ENCODE results near the gene RGS8.

The RGS8 gene

GRCh38 chr1:182699393-182700350 is 15.3 kb upstream of the RGS8 start:
- TF ChIP-seq, protein P1, sequence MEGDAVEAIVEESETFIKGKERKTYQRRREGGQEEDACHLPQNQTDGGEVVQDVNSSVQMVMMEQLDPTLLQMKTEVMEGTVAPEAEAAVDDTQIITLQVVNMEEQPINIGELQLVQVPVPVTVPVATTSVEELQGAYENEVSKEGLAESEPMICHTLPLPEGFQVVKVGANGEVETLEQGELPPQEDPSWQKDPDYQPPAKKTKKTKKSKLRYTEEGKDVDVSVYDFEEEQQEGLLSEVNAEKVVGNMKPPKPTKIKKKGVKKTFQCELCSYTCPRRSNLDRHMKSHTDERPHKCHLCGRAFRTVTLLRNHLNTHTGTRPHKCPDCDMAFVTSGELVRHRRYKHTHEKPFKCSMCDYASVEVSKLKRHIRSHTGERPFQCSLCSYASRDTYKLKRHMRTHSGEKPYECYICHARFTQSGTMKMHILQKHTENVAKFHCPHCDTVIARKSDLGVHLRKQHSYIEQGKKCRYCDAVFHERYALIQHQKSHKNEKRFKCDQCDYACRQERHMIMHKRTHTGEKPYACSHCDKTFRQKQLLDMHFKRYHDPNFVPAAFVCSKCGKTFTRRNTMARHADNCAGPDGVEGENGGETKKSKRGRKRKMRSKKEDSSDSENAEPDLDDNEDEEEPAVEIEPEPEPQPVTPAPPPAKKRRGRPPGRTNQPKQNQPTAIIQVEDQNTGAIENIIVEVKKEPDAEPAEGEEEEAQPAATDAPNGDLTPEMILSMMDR (IDR thresholded peaks at IDR 0.05), result no peak

DNA sequence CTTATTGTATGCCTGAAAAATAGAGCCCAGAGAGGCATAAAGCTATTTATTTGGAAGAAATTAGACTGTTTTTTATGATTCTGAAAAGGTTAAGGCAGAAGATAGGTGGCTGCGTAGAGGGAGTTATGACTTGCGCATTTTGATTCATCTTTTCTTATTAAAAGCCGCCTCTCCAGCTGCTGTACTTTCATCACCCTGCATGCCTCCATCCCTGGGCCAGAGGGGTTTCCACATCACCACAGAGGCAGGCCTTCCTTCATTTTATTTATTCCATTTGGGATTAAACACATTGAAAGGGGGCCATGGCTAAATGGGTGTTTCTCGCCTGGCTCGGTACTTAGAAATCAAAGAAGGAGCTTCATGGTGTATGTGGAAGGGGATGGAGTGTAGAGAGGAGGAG is 14.6 kb upstream of the RGS8 start:
- TF ChIP-seq, protein P1 (IDR thresholded peaks at IDR 0.05), result no peak

DNA sequence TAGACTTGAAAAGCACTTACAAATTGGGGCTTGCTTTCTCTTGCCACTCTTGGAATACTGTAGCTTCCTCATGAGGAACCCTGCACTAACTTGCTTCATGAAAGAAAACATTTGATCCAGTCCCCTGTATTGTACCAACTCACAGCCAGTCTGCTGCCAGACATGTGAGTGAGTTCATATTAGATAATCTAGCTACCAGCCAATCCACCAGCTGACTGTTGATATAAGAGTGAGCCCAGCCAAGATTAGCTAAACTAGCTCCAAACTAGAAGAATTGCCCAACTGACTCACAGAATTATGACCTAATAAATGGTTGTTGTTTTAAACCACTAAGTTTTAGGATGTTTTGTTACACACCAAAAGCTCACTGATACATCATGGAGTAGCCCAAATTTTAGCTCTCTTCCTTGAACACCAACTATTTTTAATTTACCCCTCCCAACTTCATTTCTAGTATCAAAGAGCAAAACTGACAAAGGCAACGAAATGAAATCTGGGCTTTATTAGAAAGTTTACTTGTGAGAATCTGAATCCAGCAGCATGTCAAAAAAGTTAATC is 6.6 kb upstream of the RGS8 start:
- TF ChIP-seq, protein P1 (IDR thresholded peaks at IDR 0.05), result no peak

DNA sequence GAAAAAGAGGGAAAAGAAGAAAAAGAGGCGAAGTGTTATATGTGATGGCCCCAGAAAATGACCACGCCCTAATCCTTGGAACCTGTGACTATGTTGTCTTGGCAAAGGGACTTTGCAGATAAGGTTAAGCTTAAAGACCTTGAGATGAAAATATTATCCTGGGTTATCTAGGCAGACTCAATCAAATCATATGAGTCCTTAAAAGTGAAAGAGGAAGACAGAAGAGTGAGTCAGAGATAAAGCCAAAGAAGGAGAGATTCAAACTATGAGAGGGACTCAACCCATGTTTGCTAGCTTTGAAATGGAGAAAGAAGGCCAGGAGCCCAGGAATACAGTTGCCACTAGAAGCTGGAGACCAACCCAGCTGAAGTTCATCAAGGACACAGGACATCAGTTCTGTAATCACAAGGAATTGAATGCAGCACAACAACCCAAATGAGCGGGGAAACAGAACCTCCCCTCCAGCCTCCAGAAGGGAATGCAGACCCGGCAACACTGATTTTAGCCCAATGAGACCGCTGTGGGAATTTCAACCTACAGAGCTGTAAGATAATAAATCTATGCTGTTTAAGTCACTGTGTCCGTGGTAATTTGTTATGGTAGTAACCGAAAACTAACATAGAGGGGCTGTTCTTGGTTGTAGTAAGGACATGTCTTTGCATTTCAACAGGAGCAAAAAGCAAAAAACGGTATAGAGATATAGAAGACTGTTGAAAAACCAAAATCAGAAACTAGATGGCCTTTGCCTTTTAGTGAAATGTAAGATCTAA is 4.2 kb upstream of the RGS8 start:
- TF ChIP-seq, protein P1 (IDR thresholded peaks at IDR 0.05), result no peak

DNA sequence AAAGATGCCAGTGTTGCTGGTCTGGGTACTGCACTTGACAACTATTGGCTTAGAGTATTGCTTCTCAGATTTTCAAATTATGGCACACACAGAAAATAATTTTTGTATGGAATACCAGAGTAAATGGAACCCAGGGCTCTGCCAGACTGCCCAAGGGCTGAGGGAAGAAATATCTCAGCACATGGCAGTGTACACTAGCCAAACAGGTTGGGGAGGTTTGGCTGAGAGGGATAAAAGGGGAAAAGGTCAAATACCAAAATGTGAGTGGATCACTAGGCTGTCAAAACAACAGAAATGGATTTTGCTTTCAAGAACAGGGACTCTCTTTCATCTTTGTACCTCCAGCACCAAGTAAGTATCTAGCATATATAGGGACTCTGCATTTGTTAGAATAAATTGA is 3.0 kb upstream of the RGS8 start:
- TF ChIP-seq, protein P1 (IDR thresholded peaks at IDR 0.05), result no peak

GRCh38 chr1:182686446-182686845 is 2.1 kb upstream of the RGS8 start:
- TF ChIP-seq, protein P1 (IDR thresholded peaks at IDR 0.05), result no peak

GRCh38 chr1:182685215-182685614 is 828 bp upstream of the RGS8 start:
- TF ChIP-seq, protein P1 (IDR thresholded peaks at IDR 0.05), result no peak
